Astrocyte (in vitro differentiated cells and primary cell): ENCODE results near the gene VPS13D. TPM values are rescaled to one million over a fixed set of nuclear protein-coding genes. Genes with fewer than 3 reads are reported as not detected.

Experiments used
- DNase-seq: peaks from one replicate; pipeline ENCODE4 v3.0.0-alpha.2; 2010; ENCODE audit warnings: low read depth
- FAIRE-seq: peaks from 2 replicates; lab custom pipeline; 2011; peaks lifted over from hg19 to GRCh38; lab: Jason Lieb, UNC
- H2AFZ ChIP-seq: 2 replicates; pipeline ENCODE4 v1.6.0; 2012; ENCODE audit warnings: low read depth, low read length, inconsistent platforms
- H3K27ac ChIP-seq: 2 replicates; pipeline ENCODE4 v1.5.1; 2011; ENCODE audit warnings: low read depth, low read length, inconsistent platforms
- H3K27me3 ChIP-seq: 2 replicates; pipeline ENCODE4 v1.6.0; 2011; ENCODE audit warnings: low read length, inconsistent platforms; ENCODE audit not compliant: insufficient read depth
- H3K36me3 ChIP-seq: 2 replicates; pipeline ENCODE4 v1.5.1; 2011; ENCODE audit warnings: low read length, inconsistent platforms; ENCODE audit not compliant: insufficient read depth
- H3K4me1 ChIP-seq: 2 replicates; pipeline ENCODE4 v1.5.1; 2011; ENCODE audit warnings: low read length, inconsistent platforms; ENCODE audit not compliant: insufficient read depth
- H3K4me2 ChIP-seq: 2 replicates; pipeline ENCODE4 v1.6.0; 2012; ENCODE audit warnings: low read length, inconsistent platforms
- H3K4me3 ChIP-seq: 2 replicates; pipeline ENCODE4 v1.5.1; 2011; ENCODE audit warnings: low read depth, mild to moderate bottlenecking, low read length, inconsistent platforms; ENCODE audit not compliant: insufficient read depth
- H3K79me2 ChIP-seq: 2 replicates; pipeline ENCODE4 v1.6.0; 2012; ENCODE audit warnings: mild to moderate bottlenecking, low read length, inconsistent platforms; ENCODE audit not compliant: insufficient read depth
- H3K9ac ChIP-seq: 2 replicates; pipeline ENCODE4 v1.6.0; 2012; ENCODE audit warnings: mild to moderate bottlenecking, low read length, inconsistent platforms
- H3K9me3 ChIP-seq: 2 replicates; pipeline ENCODE4 v1.5.1; 2012; ENCODE audit warnings: low read depth, mild to moderate bottlenecking, low read length, inconsistent platforms; ENCODE audit not compliant: insufficient read depth
- H4K20me1 ChIP-seq: 2 replicates; pipeline ENCODE4 v1.6.0; 2012; ENCODE audit warnings: low read length, inconsistent platforms; ENCODE audit not compliant: insufficient read depth
- H3K27ac Mint-ChIP-seq: one replicate; pipeline ENCODE4 v1.8.0; 2021; ENCODE audit warnings: mild to moderate bottlenecking, mixed read lengths; ENCODE audit not compliant: unreplicated experiment
- H3K27me3 Mint-ChIP-seq: one replicate; pipeline ENCODE4 v1.8.0; 2021; ENCODE audit warnings: low read depth, mixed read lengths; ENCODE audit not compliant: unreplicated experiment
- H3K36me3 Mint-ChIP-seq: one replicate; pipeline ENCODE4 v1.8.0; 2021; ENCODE audit warnings: low read depth, mixed read lengths; ENCODE audit not compliant: unreplicated experiment
- H3K4me1 Mint-ChIP-seq: one replicate; pipeline ENCODE4 v1.8.0; 2021; ENCODE audit warnings: low read depth, mixed read lengths; ENCODE audit not compliant: unreplicated experiment
- H3K4me3 Mint-ChIP-seq: one replicate; pipeline ENCODE4 v1.8.0; 2021; ENCODE audit warnings: mild to moderate bottlenecking, moderate library complexity, mixed read lengths; ENCODE audit not compliant: unreplicated experiment
- H3K9me3 Mint-ChIP-seq: one replicate; pipeline ENCODE4 v1.8.0; 2021; ENCODE audit warnings: mild to moderate bottlenecking, mixed read lengths; ENCODE audit not compliant: unreplicated experiment
- CTCF ChIP-seq: IDR thresholded peaks from 2 replicates; pipeline ENCODE4 v1.5.1; 2011; ENCODE audit warnings: low read depth, mild to moderate bottlenecking, inconsistent platforms, low read length, moderate library complexity; ENCODE audit not compliant: insufficient read depth
- EZH2 ChIP-seq: IDR thresholded peaks from 2 replicates; pipeline ENCODE4 v1.6.1; 2012; ENCODE audit warnings: mild to moderate bottlenecking, low read length, inconsistent platforms; ENCODE audit not compliant: insufficient read depth
- total RNA-seq: library from RNA; stranded (reverse); gene quantifications from 2 replicates; pipeline ENCODE4 v1.2.1, GENCODE V29; 2021

VPS13D gene
- total RNA-seq, 1 donor from 2014 or later: 25.9 TPM

GRCh38 chr1:12448746-12449177 lies 218.9 kb downstream of the VPS13D start:
- peaks cover 36% of the 10 kb centered on the region for H3K4me1 ChIP-seq
- no peak overlapping the region for H3K4me3 Mint-ChIP-seq
- peak overlapping the region; percentile 76 for H3K27ac ChIP-seq
- no peaks in the 10 kb centered on the region for H3K27me3 Mint-ChIP-seq
- H3K4me2 ChIP-seq: peak overlapping the region; percentile 65
- H4K20me1 ChIP-seq: no peaks in the 10 kb centered on the region
- DNase-seq: peak; percentile 69
- TF ChIP-seq EZH2: no peak
- H3K36me3 Mint-ChIP-seq: peaks cover 12% of the 10 kb centered on the region
- no peaks in the 10 kb centered on the region for H3K79me2 ChIP-seq
- no peak overlapping the region for H3K4me3 ChIP-seq
- H3K27ac Mint-ChIP-seq: no peak overlapping the region
- H3K9me3 ChIP-seq: no peaks in the 10 kb centered on the region
- no peak for FAIRE-seq
- H3K9ac ChIP-seq: peak overlapping the region; percentile 15
- H3K4me1 Mint-ChIP-seq: peaks cover 2% of the 10 kb centered on the region
- H3K36me3 ChIP-seq: no peaks in the 10 kb centered on the region
- H2AFZ ChIP-seq: no peak overlapping the region
- H3K27me3 ChIP-seq: no peaks in the 10 kb centered on the region
- H3K9me3 Mint-ChIP-seq: no peaks in the 10 kb centered on the region

GRCh38 chr1:12450090-12450755 lies 220.4 kb downstream of the VPS13D start:
- no peaks in the 10 kb centered on the region for H3K27me3 Mint-ChIP-seq
- Histone ChIP-seq H4K20me1 (no peaks in the 10 kb centered on the region), H3K79me2 (no peaks in the 10 kb centered on the region), H3K9me3 (no peaks in the 10 kb centered on the region), H3K4me3 (no peak overlapping the region), H3K27ac (no peak overlapping the region), H2AFZ (no peak overlapping the region), H3K9ac (no peak overlapping the region), H3K4me1 (peaks cover 51% of the 10 kb centered on the region), H3K4me2 (no peak overlapping the region), H3K36me3 (no peaks in the 10 kb centered on the region), H3K27me3 (no peaks in the 10 kb centered on the region)
- no peak overlapping the region for H3K4me3 Mint-ChIP-seq
- no peak overlapping the region for H3K27ac Mint-ChIP-seq
- H3K36me3 Mint-ChIP-seq: peaks cover 12% of the 10 kb centered on the region
- FAIRE-seq (no peak), DNase-seq (no peak)
- H3K4me1 Mint-ChIP-seq: peaks cover 14% of the 10 kb centered on the region
- H3K9me3 Mint-ChIP-seq: no peaks in the 10 kb centered on the region
- TF ChIP-seq CTCF: no peak
- TF ChIP-seq EZH2: no peak

GRCh38 chr1:12450756-12451559 lies 221.1 kb downstream of the VPS13D start:
- H3K27ac Mint-ChIP-seq: no peak overlapping the region
- Histone ChIP-seq H3K4me1 (peaks cover 53% of the 10 kb centered on the region), H3K79me2 (no peaks in the 10 kb centered on the region), H2AFZ (no peak overlapping the region), H3K9ac (no peak overlapping the region), H3K27me3 (no peaks in the 10 kb centered on the region), H3K4me2 (no peak overlapping the region), H4K20me1 (no peaks in the 10 kb centered on the region), H3K4me3 (no peak overlapping the region), H3K9me3 (no peaks in the 10 kb centered on the region), H3K36me3 (no peaks in the 10 kb centered on the region), H3K27ac (no peak overlapping the region)
- H3K4me3 Mint-ChIP-seq: no peak overlapping the region
- H3K4me1 Mint-ChIP-seq: peaks cover 15% of the 10 kb centered on the region
- TF ChIP-seq CTCF (no peak), EZH2 (no peak)
- no peaks in the 10 kb centered on the region for H3K27me3 Mint-ChIP-seq
- no peak for FAIRE-seq
- DNase-seq: no peak
- no peaks in the 10 kb centered on the region for H3K9me3 Mint-ChIP-seq
- peaks cover 12% of the 10 kb centered on the region for H3K36me3 Mint-ChIP-seq
